Measurements from ENCODE around the gene TEDC1. TPM values are rescaled to one million over a fixed set of nuclear protein-coding genes. Genes with fewer than 3 reads are reported as not detected.

Gene TEDC1
- polyA plus RNA-seq, 1 of the 3 experiments (the other 2 are of a cell fraction) = 13.4 TPM

DNA sequence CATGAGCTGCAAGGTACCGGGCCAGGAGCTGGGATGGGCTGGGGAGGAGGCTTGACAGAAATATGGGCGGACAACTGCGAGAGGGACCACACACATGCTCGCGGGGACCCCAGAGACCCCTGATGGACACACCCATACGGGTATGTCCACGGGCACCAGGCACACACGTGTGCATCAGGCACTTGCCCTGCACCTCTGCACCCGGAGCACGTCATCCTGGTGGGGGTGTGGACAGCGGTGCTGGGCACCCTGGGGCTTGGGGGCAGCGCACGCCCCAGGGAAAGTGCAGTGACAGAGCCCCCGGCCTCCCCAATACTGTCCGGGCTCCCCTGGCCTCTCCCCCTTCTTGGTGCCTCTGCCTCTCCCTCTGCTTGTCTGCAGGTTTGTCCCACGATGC is 6.1 kb upstream of the TEDC1 start:
- Histone ChIP-seq H4K20me1 (ENCODE audit: insufficient read depth) (no peaks in the 10 kb centered on the region), H3K4me3 (ENCODE audit: low read depth in 2 of 2, low read length in 1 of 2) (no peak overlapping the region), H3K9ac (no peak overlapping the region), H3K79me2 (ENCODE audit: insufficient read depth) (no peaks in the 10 kb centered on the region), H3K4me1 (ENCODE audit: control insufficient read depth in 1 of 2, insufficient read depth in 2 of 2, low read depth in 1 of 2, low read length in 1 of 2) (peaks cover 31 to 75% of the 10 kb centered on the region in 2 experiments; a peak in 3 of 4 replicates), H3K27ac (ENCODE audit: low read depth in 2 of 2, low read length in 1 of 2) (peak overlapping the region; percentile 47 to 61; a peak in 2 of 4 replicates), H3K9me3 (no peaks in the 10 kb centered on the region), H3K9me2 (no peaks in the 10 kb centered on the region), H3K27me3 (ENCODE audit: insufficient read depth) (no peaks in the 10 kb centered on the region), H3F3A (replicated peaks; ENCODE audit: insufficient read depth) (peaks cover 20% of the 10 kb centered on the region), H2AFZ (ENCODE audit: low read depth) (no peak overlapping the region), H3K4me2 (peak overlapping the region; percentile 24; the same call in 1 of the 2 replicates), H3K36me3 (replicated peaks in 1 of 2; ENCODE audit: control insufficient read depth in 1 of 2, insufficient read depth in 2 of 2, low read length in 1 of 2) (no peaks in the 10 kb centered on the region)
- TF ChIP-seq NRF1 (IDR thresholded peaks at IDR 0.05; ENCODE audit: low read depth, low read length) (no peak), RFX5 (IDR thresholded peaks at IDR 0.05; ENCODE audit: low read length) (no peak), NFIC (IDR thresholded peaks at IDR 0.05; ENCODE audit: borderline replicate concordance) (no peak), GABPA (IDR thresholded peaks at IDR 0.05; ENCODE audit: low read depth) (no peak), TCF12 (IDR thresholded peaks at IDR 0.05) (no peak), POLR2AphosphoS5 (IDR thresholded peaks at IDR 0.05; ENCODE audit: low read depth, low read length) (no peak), MEF2A (IDR thresholded peaks at IDR 0.05; ENCODE audit: borderline replicate concordance, low read depth) (no peak), TAF1 (IDR thresholded peaks at IDR 0.05; ENCODE audit: borderline replicate concordance, low read depth, low read length) (no peak), PBX3 (IDR thresholded peaks at IDR 0.05) (no peak), MXI1 (IDR thresholded peaks at IDR 0.05; ENCODE audit: low read depth, low read length) (no peak), JUND (IDR thresholded peaks at IDR 0.05) (no peak), FOXJ3 (CRISPR knock-in tag; IDR thresholded peaks at IDR 0.05) (no peak)
- TF ChIP-seq, protein P1, sequence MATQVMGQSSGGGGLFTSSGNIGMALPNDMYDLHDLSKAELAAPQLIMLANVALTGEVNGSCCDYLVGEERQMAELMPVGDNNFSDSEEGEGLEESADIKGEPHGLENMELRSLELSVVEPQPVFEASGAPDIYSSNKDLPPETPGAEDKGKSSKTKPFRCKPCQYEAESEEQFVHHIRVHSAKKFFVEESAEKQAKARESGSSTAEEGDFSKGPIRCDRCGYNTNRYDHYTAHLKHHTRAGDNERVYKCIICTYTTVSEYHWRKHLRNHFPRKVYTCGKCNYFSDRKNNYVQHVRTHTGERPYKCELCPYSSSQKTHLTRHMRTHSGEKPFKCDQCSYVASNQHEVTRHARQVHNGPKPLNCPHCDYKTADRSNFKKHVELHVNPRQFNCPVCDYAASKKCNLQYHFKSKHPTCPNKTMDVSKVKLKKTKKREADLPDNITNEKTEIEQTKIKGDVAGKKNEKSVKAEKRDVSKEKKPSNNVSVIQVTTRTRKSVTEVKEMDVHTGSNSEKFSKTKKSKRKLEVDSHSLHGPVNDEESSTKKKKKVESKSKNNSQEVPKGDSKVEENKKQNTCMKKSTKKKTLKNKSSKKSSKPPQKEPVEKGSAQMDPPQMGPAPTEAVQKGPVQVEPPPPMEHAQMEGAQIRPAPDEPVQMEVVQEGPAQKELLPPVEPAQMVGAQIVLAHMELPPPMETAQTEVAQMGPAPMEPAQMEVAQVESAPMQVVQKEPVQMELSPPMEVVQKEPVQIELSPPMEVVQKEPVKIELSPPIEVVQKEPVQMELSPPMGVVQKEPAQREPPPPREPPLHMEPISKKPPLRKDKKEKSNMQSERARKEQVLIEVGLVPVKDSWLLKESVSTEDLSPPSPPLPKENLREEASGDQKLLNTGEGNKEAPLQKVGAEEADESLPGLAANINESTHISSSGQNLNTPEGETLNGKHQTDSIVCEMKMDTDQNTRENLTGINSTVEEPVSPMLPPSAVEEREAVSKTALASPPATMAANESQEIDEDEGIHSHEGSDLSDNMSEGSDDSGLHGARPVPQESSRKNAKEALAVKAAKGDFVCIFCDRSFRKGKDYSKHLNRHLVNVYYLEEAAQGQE (IDR thresholded peaks at IDR 0.05; ENCODE audit: low read depth, low read length) = no peak
- TF ChIP-seq, protein P2, sequence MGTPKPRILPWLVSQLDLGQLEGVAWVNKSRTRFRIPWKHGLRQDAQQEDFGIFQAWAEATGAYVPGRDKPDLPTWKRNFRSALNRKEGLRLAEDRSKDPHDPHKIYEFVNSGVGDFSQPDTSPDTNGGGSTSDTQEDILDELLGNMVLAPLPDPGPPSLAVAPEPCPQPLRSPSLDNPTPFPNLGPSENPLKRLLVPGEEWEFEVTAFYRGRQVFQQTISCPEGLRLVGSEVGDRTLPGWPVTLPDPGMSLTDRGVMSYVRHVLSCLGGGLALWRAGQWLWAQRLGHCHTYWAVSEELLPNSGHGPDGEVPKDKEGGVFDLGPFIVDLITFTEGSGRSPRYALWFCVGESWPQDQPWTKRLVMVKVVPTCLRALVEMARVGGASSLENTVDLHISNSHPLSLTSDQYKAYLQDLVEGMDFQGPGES (IDR thresholded peaks at IDR 0.05; ENCODE audit: low read depth, low read length) = no peak
- ChIA-PET POLR2A (no interaction called here), CTCF (interaction anchor here (0.9 to 7.2 kb wide), 9 partner anchors 9 to 113 kb away, joined by 3 to 137 read pairs (median 3); no protein-coding TSS in a partner anchor)
- DNase-seq = no peak
- WGBS (ENCODE audit: low lambda C conversion rate) = 96% methylated on average over 14 of the region's 16 CpGs

All from SK-N-SH (cell line).